OCI-LY7 (cell line): ENCODE data around the gene MAOB. TPM values are rescaled to one million over a fixed set of nuclear protein-coding genes. Genes with fewer than 3 reads are reported as not detected.

ENCODE experiments used
- BruUV-seq: library from RNA; stranded (reverse); fragments of 400-500 nt; replicated peaks from 2 replicates; lab custom pipeline; 2021; lab: Mats Ljungman, UMichigan
- CTCF ChIA-PET: fragments of 300-600 bp; sonication (Branson Sonifier 250); formaldehyde crosslinking; loops from one replicate; lab custom pipeline; 2022; ENCODE audit warnings: antibody characterized with exemption; ENCODE audit not compliant: unreplicated experiment; lab: Charles Lee
- POLR2A ChIA-PET: fragments of 300-600 bp; sonication (Branson Sonifier 250); formaldehyde crosslinking; loops from one replicate; lab custom pipeline; 2022; ENCODE audit warnings: antibody characterized with exemption; lab: Charles Lee
- DNase-seq: peaks from one replicate; pipeline ENCODE4 v3.0.0-alpha.2; 2015; ENCODE audit warnings: low spot score
- H2AFZ ChIP-seq: fragments of 200-600 bp; sonication (generic), shearing (Covaris generic); 2 replicates; pipeline ENCODE4 v1.6.1; 2014; ENCODE audit warnings: mild to moderate bottlenecking, antibody characterized with exemption, low read length, moderate library complexity
- H3K27ac ChIP-seq: fragments of 200-600 bp; sonication (generic); 2 replicates; pipeline ENCODE4 v1.5.1; 2014; ENCODE audit warnings: mixed run types, low read depth, mild to moderate bottlenecking, moderate library complexity, low read length, inconsistent platforms; ENCODE audit not compliant: poor library complexity, severe bottlenecking
- H3K36me3 ChIP-seq: fragments of 200-600 bp; sonication (generic); 2 replicates; pipeline ENCODE4 v1.6.1; 2014; ENCODE audit warnings: mild to moderate bottlenecking, antibody characterized with exemption, low read length, moderate library complexity, mixed read lengths; ENCODE audit not compliant: insufficient read depth
- H3K4me1 ChIP-seq: fragments of 200-600 bp; sonication (generic); 2 replicates; pipeline ENCODE4 v1.5.1; 2014; ENCODE audit warnings: mild to moderate bottlenecking, low read length; ENCODE audit not compliant: insufficient read depth, poor library complexity, severe bottlenecking
- H3K4me2 ChIP-seq: fragments of 200-600 bp; sonication (generic); 2 replicates; pipeline ENCODE4 v1.6.1; 2014; ENCODE audit warnings: mild to moderate bottlenecking, low read length
- H3K4me3 ChIP-seq: fragments of 200-600 bp; sonication (generic); 2 replicates; pipeline ENCODE4 v1.5.1; 2014; ENCODE audit warnings: mild to moderate bottlenecking, low read depth, low read length; ENCODE audit not compliant: poor library complexity, severe bottlenecking
- H3K79me2 ChIP-seq: fragments of 200-600 bp; sonication (generic); 2 replicates; pipeline ENCODE4 v1.6.1; 2016; ENCODE audit warnings: low read depth, mild to moderate bottlenecking, low read length, moderate library complexity, mixed read lengths; ENCODE audit not compliant: insufficient read depth
- H3K9me2 ChIP-seq: fragments of 200-600 bp; sonication (generic); 2 replicates; pipeline ENCODE4 v1.6.1; 2016; ENCODE audit warnings: mild to moderate bottlenecking, low read length, mixed read lengths; ENCODE audit not compliant: insufficient read depth
- H3K9me3 ChIP-seq: fragments of 200-600 bp; sonication (generic); 2 replicates; pipeline ENCODE4 v1.6.1; 2014; ENCODE audit warnings: mild to moderate bottlenecking, mixed run types, low read length, mixed read lengths
- H4K20me1 ChIP-seq: fragments of 200-600 bp; sonication (generic); 2 replicates; pipeline ENCODE4 v1.6.1; 2014; ENCODE audit warnings: mild to moderate bottlenecking, antibody characterized with exemption, low read length, moderate library complexity, mixed read lengths; ENCODE audit not compliant: insufficient read depth
- EZH2phosphoT487 ChIP-seq: fragments of 200-600 bp; sonication (generic); IDR thresholded peaks from 2 replicates; pipeline ENCODE4 v1.6.1; 2018; ENCODE audit warnings: low read depth, borderline replicate concordance, mild to moderate bottlenecking, mixed run types, antibody characterized with exemption, low read length, moderate library complexity, mixed read lengths
- intact Hi-C: fragments of 100-400 bp; cut with micrococcal nuclease; formaldehyde crosslinking; loops from one replicate; pipeline ENCODE4 v1.10.0; 2022; ENCODE audit not compliant: unreplicated experiment
- total RNA-seq, 2 experiments: library from RNA; depleted of rRNA in 1 of 2; stranded (reverse); fragments of >200 nt in 1 of 2; shearing (Covaris generic) in 1 of 2; gene quantifications; 2 replicates each; pipeline ENCODE4 v1.2.3, GENCODE V29; 2014 to 2022
- TF ChIP-seq, protein P1 (sequence below): fragments of 200-600 bp; sonication (generic); conservative IDR thresholded peaks from 2 replicates; pipeline ENCODE4 v1.5.1; 2014; ENCODE audit warnings: mild to moderate bottlenecking, antibody characterized with exemption, low read length, moderate library complexity, mixed read lengths

MAOB gene
- total RNA-seq, 2 experiments from 2014 or later = not detected

DNA sequence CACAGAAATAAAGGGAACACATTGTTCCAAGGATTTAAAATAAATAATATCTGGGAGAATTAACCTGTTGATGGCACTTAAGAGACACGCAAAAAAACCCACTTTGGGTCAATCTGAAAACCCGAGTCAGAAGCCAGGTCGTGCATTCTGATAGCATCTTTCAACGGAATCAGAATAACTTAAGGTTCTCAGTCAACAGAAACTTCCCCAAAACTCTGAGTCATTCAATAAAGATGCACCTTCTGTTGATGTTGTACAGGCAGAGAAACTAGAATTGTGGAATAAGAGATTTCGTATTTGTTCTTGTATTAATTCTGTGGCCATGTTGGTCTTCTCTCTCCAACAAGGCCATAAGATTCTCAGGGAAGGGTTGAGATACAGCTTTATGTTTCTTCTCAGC is 78.2 kb downstream of the MAOB start:
- H3K4me3 ChIP-seq = no peak overlapping the region
- no peaks in the 10 kb centered on the region for H4K20me1 ChIP-seq
- ChIA-PET CTCF (no interaction called here), POLR2A (no interaction called here)
- no peaks in the 10 kb centered on the region for H3K36me3 ChIP-seq
- no peak overlapping the region for H2AFZ ChIP-seq
- TF ChIP-seq, protein P1, sequence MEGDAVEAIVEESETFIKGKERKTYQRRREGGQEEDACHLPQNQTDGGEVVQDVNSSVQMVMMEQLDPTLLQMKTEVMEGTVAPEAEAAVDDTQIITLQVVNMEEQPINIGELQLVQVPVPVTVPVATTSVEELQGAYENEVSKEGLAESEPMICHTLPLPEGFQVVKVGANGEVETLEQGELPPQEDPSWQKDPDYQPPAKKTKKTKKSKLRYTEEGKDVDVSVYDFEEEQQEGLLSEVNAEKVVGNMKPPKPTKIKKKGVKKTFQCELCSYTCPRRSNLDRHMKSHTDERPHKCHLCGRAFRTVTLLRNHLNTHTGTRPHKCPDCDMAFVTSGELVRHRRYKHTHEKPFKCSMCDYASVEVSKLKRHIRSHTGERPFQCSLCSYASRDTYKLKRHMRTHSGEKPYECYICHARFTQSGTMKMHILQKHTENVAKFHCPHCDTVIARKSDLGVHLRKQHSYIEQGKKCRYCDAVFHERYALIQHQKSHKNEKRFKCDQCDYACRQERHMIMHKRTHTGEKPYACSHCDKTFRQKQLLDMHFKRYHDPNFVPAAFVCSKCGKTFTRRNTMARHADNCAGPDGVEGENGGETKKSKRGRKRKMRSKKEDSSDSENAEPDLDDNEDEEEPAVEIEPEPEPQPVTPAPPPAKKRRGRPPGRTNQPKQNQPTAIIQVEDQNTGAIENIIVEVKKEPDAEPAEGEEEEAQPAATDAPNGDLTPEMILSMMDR = no peak
- TF ChIP-seq EZH2phosphoT487 = no peak
- no peak overlapping the region for H3K4me2 ChIP-seq
- H3K79me2 ChIP-seq = no peaks in the 10 kb centered on the region
- no peak for DNase-seq
- H3K27ac ChIP-seq = no peak overlapping the region
- BruUV-seq = no TSS peak
- H3K4me1 ChIP-seq = no peaks in the 10 kb centered on the region
- H3K9me3 ChIP-seq = no peaks in the 10 kb centered on the region
- no peaks in the 10 kb centered on the region for H3K9me2 ChIP-seq
- intact Hi-C loops = no loop called here

DNA sequence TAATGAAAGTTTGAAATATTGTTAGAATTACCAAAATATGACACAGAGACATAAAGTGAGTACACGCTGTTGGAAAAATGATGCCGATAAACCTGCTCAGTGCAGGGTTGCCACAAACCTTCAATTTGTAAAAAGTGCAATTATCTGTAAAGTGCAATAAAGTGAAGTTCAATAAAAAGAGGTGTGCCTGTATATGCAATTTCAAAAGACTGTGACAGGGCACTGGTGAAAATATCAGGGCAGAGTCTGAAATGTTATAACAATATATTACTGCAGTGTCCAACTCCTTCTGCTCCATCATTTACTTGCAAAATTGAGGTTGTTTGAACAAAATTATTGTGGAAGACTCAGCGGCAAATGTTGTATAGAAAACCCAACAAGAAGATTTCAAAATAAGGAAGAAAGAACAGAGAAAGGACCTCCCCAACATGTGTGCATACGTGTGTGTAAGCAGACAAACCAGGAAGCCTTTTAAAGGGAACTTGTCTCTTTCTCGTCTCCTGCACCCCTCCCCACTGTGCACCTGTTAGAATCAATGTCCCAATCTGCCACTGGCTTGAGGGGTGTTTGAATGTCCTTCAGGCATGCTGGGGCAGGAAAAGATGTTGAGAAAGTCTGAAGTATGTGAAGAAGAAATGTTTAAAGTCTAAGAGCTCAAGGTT is 96.2 kb downstream of the MAOB start:
- no peaks in the 10 kb centered on the region for H4K20me1 ChIP-seq
- no peak overlapping the region for H3K4me2 ChIP-seq
- no TSS peak for BruUV-seq
- CTCF ChIA-PET = no interaction called here
- no peaks in the 10 kb centered on the region for H3K4me1 ChIP-seq
- no peaks in the 10 kb centered on the region for H3K9me3 ChIP-seq
- H3K9me2 ChIP-seq = no peaks in the 10 kb centered on the region
- no peak overlapping the region for H3K27ac ChIP-seq
- no peaks in the 10 kb centered on the region for H3K79me2 ChIP-seq
- POLR2A ChIA-PET = no interaction called here
- H2AFZ ChIP-seq = no peak overlapping the region
- TF ChIP-seq, protein P1 = no peak
- no peak for TF ChIP-seq EZH2phosphoT487
- H3K36me3 ChIP-seq = no peaks in the 10 kb centered on the region
- no peak for DNase-seq
- no peak overlapping the region for H3K4me3 ChIP-seq
- intact Hi-C loops = no loop called here

DNA sequence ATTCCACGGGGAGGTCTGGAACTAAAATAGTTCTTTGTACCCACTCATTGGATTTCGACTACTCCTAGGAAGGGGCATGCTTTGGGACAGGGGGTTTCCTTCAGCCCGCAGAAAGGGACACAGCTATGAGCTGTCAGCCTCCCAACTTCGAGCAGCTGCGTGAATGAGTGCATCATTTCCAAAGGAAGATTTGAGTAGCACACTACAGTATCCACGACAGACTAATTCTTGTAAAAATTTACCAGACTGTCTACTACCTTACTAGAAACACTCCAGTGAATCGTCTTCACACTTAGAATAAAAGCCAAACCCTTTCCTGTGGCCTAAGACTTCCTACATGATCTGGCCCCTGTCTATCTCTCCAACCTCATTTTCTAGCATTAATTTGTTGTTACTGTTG is 124.2 kb downstream of the MAOB start:
- Histone ChIP-seq H3K9me3 (no peaks in the 10 kb centered on the region), H4K20me1 (no peaks in the 10 kb centered on the region), H3K36me3 (no peaks in the 10 kb centered on the region), H3K4me1 (no peaks in the 10 kb centered on the region), H3K27ac (no peak overlapping the region), H3K79me2 (no peaks in the 10 kb centered on the region), H3K4me2 (no peak overlapping the region), H3K9me2 (no peaks in the 10 kb centered on the region), H3K4me3 (no peak overlapping the region), H2AFZ (no peak overlapping the region)
- no peak for DNase-seq
- ChIA-PET CTCF (no interaction called here), POLR2A (interaction anchor here (0.5 kb wide), 1 partner anchor 117 kb away, joined by 3 read pairs; no protein-coding TSS in a partner anchor)
- no TSS peak for BruUV-seq
- intact Hi-C loops = no loop called here
- no peak for TF ChIP-seq EZH2phosphoT487
- TF ChIP-seq, protein P1 = no peak
